ENCODE results near the gene TPM3.
"Not testable (repeated sequence)": the region's sequence is repeated elsewhere in the genome, so short reads cannot be mapped to it uniquely, and the experiment has no call there.

TPM3 gene

DNA sequence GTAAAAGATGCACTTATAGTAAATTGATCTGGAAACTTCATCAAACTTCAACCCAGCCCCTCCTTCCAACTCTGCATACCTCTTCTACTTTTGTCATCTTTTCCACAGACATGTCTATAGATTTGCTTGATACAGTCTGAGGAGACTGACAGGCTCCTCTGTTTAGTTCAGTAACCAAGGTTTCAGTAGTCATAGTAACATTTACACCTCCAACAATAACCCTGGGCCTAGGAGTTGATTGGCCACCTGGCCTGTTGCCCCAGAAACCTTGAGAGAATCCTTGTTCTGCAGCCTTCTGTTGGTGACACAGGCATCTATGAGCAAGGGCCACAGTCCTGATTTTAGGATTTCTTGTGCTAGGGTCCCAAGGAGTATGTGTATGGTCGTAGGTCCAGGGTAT lies 14.3 kb upstream of the TPM3 start, which contains the start of gene CFAP141:
Gene CFAP141 (minus strand): TSS at position 138 of the 400 bp plus-strand sequence. CDS start 26 bp downstream, at position 112.
- in situ Hi-C loops (cut with MboI; ENCODE audit: low sequenced_read_pairs), result no loop called here

DNA sequence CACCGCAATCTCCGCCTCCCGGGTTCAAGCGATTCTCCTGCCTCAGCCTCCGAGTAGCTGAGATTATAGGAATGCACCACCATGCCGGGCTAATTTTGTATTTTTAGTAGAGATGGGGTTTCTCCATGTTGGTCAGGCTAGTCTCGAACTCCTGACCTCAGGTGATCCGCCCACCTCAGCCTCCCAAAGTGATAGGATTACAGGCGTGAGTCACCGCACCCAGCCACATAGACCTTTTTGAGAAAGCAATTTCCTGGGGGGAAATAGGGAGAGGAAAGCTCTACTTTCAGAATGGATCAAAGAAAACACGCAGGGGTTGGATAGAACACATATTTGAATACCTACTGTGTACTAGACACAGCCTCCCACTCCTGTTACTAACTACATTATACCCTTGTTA lies 13.9 kb upstream of the TPM3 start:
- in situ Hi-C loops (cut with MboI; ENCODE audit: low sequenced_read_pairs), result not testable (repeated sequence)

DNA sequence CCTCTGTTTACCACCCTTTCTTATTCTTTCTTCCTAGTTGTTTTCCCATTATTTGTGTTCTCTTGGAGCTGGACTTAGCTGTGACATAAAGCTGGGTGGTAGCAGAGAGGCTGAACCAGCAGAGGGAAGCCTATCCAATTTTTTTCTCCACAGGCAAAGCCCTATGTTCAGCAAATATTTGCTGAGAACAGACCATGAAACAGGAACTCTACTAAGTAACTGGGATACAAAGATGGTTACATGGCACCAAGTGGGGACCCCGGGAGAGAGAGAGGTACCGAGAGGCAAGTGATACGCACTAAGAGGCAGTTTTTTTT lies 7.6 kb upstream of the TPM3 start:
- in situ Hi-C loops (cut with MboI; ENCODE audit: low sequenced_read_pairs), result no loop called here

DNA sequence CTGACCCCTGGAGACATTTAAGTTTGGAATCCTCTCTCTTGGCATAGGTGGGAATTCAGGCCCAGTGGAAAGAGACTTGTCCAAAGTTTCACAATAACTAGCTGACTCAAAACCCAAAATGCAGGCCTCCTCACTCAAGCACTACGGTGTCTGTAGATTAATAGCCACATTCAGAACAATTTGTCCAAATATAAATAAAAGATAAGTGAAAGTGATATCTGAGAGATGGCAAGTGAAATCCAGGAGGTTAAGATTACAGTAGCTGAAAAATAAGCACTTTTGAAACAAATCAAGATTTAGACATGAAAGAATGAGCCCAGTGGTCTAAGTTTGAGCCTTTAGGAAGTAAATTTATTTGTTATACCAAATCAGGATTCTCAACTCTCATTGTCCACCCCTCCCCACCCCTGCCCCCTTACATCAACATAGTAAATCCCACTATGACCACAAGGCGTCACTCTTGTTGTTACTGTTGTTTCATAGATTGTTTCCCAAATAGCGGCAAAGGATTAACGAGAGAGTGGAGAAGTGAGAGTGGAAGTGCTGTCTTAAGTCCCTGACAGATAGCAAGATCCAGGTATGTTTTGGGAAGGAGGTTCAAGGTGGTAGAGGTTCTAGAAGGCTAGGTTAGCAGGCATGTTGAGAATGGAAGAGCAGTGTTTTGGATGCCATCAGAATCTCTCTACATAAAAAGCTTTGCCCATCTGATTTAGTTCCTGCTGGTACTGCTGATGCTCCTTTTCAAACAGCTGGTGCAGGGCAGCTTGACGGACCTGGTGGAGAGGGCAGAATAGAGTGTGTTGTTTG lies 7.1 kb upstream of the TPM3 start:
- in situ Hi-C loops (cut with MboI; ENCODE audit: low sequenced_read_pairs), result no loop called here

DNA sequence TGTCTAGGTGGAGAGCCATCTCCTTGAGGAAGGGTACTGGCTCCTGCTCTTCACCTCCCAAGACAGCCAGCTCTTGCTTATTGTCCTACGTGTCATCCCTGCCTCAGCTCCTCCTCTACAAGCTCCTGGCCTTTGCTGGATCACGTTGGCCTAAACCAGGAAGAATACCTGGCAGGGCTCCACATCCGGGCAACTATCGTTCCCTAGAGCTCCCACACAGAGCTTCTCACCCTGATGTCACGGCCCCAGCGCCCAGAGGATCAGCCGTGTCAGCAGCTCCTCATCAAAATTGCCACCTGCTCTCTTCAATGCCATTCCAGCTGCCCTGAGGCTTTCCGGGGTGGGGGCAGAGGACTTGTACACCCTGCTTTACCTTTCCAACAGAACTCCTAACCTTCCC lies 1.9 kb upstream of the TPM3 start:
- in situ Hi-C loops (cut with MboI; ENCODE audit: low sequenced_read_pairs), result no loop called here

DNA sequence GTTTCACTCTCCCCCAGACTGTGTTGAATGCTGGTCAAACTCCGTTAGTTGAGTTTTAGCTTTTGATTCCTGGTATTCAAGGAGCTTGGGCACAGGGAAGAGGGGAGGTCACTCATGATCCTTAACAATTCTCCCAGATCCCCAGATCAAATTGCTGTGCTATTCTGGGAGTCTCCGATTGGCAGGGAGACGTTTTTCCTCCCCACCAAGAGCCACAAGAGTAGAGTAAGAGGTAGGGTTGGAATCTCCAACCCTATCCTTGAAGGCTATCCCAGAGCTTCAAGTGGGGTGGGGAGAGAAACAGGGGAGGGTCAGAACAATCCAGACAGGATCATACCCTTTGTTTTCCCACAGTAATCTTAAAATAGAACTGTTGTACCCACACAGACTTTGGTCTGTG lies 576 bp upstream of the TPM3 start:
- in situ Hi-C loops (cut with MboI; ENCODE audit: low sequenced_read_pairs), result no loop called here

DNA sequence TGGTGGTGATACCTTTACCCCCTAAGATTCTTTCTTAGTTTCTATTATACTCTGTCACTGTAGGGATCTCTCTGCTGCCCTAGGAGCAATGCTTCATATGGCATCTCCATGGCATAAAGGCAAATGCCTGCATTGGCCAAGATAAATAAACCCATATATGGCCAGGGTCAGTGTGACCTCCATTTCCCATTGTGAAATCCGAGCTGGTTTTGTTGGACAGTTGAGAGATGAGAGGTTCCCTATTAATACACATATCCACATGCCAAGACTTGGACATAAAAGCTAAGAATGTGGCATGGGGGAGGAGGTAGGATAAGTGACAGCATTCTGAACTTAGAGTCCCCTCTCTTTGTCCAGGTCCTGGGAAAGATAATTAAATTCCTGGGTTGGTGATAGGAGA lies 1.4 kb downstream of the TPM3 start:
- in situ Hi-C loops (cut with MboI; ENCODE audit: low sequenced_read_pairs), result no loop called here

DNA sequence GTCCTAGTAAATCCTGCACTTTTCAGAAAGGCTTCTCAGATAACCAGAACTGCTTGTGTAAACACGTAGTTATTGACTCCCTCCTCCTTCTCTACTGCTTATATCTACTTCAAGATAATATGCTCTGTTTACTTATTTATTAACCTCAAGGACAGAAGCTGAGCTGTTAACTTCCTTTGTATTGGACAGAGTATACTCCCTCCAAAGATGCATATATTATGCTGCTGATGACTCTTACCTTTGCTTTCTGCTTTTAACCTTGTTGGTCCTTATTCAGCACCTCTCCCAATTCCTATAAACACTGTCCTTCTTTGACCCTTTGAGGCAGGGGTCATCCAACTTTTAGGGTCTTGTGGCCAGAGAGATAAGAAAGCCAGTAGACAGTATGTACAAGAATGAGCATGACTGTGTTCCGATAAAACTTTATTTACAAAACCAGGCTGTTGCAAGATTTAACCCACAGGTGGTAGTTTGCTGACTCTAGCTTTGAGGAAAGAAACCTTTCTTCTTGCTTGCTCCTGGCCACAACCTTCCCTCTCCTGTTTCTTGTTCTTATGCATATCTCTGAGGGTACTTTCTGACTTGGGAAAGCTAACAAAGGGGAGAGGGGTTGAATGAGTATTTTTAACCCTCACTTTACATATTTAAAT lies 4.9 kb downstream of the TPM3 start:
- in situ Hi-C loops (cut with MboI; ENCODE audit: low sequenced_read_pairs), result no loop called here

DNA sequence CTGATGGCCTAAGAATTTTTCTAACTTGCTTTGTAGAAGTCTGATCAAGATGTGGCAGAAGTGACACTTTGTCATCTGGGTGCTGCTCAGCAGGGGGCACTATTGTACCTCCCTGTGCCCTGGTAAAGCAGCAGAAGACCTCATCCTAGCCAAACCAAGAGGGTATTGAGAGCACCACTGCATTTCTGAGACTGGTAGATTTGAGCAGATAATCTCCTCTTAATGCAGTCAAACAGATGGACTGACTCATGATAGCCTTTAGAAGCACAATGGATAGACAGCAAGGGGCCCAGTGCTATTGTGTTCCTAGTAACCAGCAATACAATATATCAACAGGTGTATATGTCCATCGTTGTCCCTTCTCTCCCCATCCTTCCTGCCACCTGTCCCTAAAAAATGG lies 5.7 kb downstream of the TPM3 start:
- in situ Hi-C loops (cut with MboI; ENCODE audit: low sequenced_read_pairs), result no loop called here

DNA sequence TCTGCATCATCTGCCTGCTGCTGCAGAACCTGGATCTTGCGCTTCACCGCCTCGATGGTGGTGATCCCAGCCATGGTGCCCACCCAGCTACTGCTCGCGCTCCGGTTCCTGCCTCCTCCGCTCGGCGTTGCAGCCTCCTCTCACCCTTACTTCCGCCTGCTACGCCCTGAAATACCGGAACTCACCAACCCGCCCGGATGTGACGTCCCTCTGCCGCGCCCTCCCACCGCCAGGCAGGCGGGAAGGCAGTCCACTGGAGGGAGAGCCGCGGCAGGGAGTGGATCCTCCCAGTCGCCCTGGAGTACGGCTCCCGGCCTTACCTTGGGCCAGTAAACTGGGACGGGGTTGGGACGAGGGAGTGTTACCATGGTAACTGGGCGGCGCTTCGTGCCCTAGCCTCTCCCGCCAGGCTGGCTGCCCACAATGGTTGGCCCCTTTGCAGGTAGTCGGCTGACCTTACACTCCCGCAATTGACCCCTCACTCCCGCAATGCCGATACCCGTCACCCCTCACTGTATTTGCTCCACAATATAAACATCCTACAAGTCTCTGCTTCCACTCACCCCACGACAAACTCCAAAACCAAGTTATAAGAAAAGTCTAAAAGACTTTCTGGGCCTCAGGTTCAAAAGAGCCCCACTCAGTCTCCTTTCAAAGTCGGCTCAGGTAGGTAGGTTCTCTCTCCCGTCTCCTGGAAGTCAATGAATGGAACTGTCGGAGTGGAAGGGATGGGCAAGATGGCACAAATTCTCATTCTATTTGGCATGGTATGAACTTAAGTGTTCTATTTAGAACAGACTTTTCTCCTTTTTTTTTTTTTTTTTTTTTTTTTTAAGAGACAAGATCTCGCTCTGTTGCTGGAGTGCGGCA lies 8.6 kb downstream of the TPM3 start:
- in situ Hi-C loops (cut with MboI; ENCODE audit: low sequenced_read_pairs), result no loop called here

DNA sequence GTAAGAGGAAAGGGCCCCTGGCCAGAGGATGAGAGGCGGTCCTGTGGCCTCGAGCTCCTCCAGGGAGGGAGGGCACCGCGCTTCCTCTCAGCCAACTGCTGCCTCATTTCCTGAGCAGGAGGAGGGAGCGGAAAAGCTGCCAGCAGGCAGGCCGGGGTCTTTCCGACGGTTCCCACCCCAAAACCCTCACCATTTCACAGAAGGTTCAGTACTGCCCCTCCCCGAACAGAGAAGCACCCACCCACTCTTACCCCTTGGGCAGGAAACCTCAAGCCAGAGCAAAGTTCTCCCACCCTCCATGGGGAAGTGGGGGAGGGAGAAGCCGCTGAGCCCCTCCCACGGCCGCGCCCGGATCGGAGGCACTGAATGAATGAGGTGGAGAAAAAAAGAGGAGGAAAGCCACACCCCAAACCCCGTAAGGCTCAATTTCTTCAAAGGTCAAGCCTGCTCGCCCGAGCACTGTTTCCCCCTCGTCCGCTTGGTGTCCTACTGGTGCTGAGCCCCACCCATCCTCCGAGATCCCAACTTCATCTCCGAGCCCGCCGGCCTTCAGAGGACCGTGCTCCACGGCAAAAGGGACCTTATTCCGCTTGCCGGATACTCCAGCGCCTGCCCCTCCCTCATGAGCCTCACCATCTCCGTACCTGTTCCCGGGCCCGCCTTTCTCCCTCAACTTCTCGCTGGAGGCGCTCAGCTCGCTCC lies 9.4 kb downstream of the TPM3 start:
- in situ Hi-C loops (cut with MboI; ENCODE audit: low sequenced_read_pairs), result no loop called here

DNA sequence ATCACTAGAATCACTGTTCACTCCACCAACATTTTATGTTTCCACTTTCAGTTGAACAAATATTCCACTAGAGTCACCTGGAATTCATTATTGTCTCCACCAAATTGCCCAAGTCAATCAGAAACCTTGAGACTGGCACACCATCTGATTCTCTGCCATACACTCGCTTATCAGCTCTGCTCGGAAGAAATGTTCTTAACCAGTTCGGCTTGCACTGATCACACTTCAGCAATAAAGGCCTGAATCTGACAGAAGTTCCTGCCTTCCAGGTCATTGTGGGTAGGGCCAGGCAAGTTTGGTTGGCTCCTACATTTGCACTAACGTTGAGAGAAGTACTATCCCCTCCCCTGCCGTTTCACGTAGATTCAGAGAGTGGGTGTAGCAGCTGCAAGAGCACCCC lies 10.0 kb downstream of the TPM3 start:
- in situ Hi-C loops (cut with MboI; ENCODE audit: low sequenced_read_pairs), result no loop called here

DNA sequence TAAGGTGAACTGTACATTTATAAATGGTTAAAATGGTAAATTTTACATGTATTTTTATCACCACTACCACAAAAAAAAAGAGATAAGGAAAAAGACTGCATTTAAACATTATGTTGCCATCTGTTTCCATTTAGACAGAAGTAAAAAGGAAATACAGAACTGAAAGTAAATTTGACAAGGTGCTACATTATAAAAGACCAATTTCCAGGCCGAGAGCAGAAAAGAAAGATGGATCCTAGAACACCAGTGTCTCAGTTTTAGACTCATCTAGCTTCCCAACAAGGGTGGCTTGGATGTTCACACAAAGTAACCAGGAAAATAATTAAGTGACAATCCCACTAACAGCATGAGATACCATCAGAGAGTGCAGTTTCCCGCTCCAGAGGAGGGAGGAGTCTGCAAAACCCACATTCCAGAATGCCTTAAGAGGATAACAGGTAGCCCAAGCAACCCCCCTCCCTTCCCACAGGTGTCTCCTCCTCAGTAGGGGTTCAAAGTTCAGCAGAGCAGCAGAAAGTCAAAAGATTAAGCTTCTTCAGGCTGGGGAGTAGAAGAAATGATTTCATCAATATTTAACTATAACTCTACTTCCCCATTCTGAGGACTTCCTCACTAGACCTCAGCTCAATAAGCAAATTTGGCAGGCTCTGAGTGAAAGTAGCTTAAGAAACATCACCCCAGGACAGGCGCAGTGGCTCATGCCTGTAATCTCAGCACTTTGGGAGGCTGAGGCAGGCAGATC lies 11.8 kb downstream of the TPM3 start:
- in situ Hi-C loops (cut with MboI; ENCODE audit: low sequenced_read_pairs), result no loop called here

DNA sequence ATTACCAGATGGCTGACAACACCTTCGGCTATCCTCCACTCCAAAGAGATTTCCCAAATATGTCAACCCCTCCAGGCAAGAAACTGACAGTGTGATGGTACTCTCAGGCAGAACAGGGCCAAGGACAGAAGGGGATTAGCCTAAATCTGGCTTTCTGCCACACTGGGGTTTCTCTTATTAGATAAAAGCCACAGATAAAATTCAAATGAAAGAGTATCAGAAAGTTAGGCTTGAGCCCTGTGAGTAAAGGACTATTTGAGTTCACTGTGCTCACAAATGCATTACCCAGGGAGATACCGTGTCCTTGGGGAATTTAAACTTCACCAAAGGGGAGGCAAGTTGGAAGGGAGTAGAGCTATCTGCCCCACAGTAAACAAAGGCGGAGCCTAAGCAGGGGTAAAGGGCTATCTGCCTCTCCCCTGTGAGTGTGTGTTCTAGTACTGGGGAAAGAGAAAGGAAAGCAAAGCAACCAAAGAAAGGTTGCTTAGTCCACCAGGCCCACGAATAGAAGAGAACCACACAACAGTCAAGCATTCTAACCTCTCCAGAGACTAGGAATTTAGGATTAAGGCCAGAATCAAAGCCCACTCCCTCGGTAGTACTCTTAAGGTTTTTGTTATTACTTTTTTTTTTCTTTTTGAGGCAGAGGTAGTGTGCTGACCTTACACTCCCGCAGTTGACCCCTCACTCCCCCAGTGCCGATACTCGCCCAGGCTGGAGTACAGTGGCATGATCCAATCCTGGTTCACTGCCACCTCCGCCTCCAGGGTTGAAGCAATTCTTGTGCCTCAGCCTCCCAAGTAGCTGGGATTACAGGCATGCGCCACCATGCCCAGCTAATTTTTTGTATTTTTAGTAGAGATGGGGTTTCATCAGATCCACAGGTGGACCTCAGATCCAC lies 12.7 kb downstream of the TPM3 start:
- in situ Hi-C loops (cut with MboI; ENCODE audit: low sequenced_read_pairs), result no loop called here

DNA sequence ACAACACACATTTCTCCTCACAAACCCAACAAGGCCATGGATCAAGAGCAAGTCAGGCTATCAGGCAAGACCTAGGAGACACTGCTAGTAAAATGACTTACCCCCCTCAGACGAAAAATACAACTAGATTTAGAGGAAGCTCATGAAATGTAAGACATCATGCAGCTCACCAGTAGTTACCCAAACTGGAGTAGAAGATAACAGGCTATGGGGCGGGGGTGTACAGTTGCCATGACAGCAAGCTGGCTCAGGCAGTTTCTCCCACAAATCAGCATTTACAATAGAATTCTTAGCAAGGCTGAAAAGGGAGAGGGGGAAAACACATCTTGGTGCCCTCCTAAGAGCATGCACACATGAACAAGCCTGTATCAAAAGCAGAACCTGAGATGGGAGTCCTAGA lies 13.9 kb downstream of the TPM3 start:
- in situ Hi-C loops (cut with MboI; ENCODE audit: low sequenced_read_pairs), result no loop called here

DNA sequence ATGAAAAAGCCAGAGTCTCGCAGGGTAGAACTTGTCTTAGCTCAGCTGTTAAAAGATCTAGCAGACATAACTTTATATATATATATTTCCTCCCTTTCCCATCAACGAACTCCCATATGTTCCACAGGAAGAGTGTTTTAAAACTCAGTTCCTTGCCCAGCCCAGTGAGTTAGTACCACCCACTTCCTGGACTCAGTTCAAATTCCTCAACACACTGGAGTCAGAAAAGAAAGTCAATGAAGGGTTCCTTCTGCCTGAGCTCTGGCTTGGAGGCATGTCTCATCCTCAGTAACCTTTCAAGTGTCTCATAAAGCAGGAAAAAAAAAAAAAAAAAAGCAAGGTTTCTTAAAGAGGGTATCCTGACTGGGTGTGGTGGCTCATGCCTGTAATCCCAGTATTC lies 15.6 kb downstream of the TPM3 start:
- in situ Hi-C loops (cut with MboI; ENCODE audit: low sequenced_read_pairs), result no loop called here

DNA sequence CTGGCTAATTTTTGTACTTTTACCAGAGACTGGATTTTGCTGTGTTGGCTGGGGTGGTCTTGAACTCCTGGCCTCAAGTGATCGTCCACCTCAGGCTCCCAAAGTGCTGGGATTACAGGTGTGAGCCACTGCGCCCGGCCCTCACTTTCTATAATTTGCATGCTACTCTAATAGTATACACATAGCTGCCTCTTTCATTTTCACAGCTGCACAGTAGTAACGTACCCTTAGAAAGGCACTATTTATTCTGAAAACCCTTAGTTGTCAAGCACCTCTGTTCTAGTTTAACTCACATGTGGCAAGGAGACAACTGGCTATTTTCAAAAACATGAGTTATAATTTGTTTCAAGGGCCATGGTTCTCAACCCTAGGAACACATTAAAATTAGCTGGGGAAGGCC lies 17.2 kb downstream of the TPM3 start:
- in situ Hi-C loops (cut with MboI; ENCODE audit: low sequenced_read_pairs), result no loop called here

DNA sequence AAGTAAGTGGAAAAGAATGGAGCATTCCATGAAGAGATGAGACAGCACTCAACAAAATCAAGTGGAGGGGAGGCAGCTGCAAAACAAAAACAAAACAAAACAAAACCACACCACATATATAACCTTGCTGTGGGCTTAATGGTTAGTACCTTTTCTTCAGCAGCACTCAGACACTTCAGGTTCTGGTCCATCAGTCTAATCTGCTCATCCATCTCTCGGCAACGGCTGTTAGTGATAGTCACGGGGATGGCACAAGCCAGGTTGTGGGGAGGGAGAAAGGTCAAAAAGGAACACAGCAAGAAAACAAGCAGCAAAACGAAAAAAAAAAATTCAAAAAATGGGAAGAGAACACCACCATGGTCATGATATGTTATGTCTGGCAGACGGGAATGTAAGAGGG lies 20.0 kb downstream of the TPM3 start:
- in situ Hi-C loops (cut with MboI; ENCODE audit: low sequenced_read_pairs), result no loop called here

DNA sequence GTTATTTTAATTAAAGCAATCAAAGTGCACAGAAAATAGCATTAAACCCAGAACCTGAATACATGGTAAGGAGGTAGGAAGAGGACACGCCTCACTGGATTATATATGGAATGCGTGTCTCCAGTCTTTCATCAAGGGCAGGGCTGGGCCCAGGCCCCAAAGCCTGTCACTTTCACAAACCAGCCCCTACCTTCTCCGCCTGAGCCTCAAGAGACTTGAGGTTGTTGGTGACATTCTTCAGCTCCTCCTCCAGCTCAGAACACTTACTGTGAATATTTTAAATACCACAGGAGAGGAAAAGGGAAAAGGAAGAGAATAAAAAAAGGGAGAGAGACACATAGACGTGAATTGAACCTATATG lies 20.7 kb downstream of the TPM3 start:
- in situ Hi-C loops (cut with MboI; ENCODE audit: low sequenced_read_pairs), result no loop called here
